ENCODE measurements around the gene CABP7.
"Not testable (repeated sequence)": the region's sequence is repeated elsewhere in the genome, so short reads cannot be mapped to it uniquely, and the experiment has no call there.

The CABP7 gene

GRCh38 chr22:29738118-29738815, 18.5 kb downstream of the CABP7 start:
- no peak overlapping the region for H3K4me3 ChIP-seq (ENCODE audit: low read length)
- DNase-seq (ENCODE audit: low read depth, low spot score): no peak

DNA sequence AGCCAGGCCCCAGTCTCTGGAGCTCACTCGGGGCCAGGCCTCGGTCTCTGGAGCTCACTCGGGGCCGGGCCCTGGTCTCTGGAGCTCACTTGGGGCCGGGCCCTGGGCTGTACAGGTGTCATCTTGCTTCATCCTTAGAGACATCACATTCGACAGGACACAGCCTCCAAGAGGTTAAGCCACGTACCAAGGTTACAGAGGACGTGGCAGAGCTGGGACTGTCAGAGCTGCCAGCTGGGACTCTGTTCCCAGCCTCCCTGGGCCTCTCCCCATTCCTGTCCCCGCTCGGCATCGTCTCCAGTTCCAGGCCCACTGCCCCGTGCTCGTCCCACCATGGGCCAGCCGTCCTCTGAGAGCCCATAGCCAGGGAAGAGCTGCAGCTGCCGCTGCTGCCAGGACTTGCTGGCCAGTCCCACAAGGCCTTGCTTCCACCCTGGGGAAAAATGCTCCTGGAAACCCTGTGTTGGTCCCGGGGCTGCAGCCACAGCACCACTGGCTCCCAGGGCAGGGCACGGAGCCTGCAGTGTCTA, 19.6 kb downstream of the CABP7 start:
- DNase-seq (ENCODE audit: low read depth, low spot score): no peak
- no peak overlapping the region for H3K4me3 ChIP-seq (ENCODE audit: low read length)

GRCh38 chr22:29740216-29740615, 20.4 kb downstream of the CABP7 start:
- no peak for DNase-seq (ENCODE audit: low read depth, low spot score)
- H3K4me3 ChIP-seq (ENCODE audit: low read length): no peak overlapping the region

GRCh38 chr22:29741926-29742325, 22.1 kb downstream of the CABP7 start:
- peak overlapping the region; percentile 1; the same call in 1 of the 2 replicates for H3K4me3 ChIP-seq (ENCODE audit: low read length)

DNA sequence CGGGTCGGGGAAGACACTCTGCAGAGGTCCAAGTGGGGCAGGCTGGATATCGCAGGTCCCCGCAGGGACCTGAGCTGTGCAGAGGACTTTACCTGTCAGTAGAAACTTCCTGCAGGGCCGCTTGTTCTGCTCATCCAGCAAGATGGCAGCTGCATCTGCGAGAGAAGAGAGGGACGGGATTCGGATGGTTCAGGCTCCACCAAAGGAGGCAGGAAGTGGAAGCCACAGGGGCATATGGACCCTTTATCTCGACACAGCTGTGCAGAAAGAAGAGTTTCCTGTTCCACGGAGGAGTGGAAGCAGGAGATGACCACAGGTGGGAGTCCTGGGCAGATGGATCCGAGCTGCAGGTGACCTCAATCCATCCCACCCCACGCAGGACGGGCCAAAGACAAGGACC, 22.5 kb downstream of the CABP7 start:
- H3K4me3 ChIP-seq (ENCODE audit: low read length): peak overlapping the region; percentile 1; the same call in 1 of the 2 replicates
- peak; percentile 87 for DNase-seq (ENCODE audit: low read depth, low spot score)

More at GRCh38 chr22:29741926-29742325, 22.1 kb downstream of the CABP7 start:
- no peak for DNase-seq (ENCODE audit: low read depth, low spot score)

DNA sequence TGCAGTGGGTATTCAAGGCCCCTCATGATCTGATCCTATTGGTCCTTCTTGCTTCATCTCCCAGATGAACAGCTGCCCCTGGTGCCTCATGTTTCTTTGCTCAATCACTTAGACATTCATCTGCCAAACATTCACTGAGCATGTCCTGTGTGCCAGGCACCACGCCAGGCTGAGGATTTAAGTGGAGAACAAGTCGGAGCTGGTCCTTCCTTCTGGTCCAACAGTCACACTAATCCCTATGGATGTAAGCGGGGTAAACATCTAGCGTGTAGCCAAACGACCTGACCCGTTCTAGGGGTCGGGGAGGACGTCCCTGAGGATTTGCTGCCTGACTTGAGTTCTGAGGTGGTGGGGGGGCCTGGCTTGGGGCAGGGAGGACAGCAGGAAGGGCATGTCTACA, 25.1 kb downstream of the CABP7 start:
- DNase-seq (ENCODE audit: low read depth, low spot score): no peak
- H3K4me3 ChIP-seq (ENCODE audit: low read length): no peak overlapping the region

DNA sequence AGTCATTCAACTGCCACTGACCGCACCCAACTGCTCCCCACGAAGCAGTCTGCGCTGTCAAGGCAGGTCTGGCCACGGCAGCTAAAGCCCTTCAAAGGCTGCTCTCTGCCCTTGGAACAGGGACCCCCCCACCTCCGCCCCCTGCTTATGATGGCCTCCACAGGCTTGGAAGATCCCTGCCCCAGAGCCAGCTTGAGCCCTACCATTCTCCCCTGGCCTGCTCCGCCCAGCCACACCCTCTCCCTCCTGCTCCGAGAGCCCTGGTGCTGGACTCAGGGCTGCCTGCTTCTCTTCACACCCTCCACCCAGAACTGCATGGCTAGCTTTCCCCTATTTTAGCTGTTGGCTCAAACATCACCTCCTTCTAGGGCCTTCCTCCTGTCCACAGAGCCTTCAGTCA, 28.0 kb downstream of the CABP7 start:
- no peak for DNase-seq (ENCODE audit: low read depth, low spot score)

DNA sequence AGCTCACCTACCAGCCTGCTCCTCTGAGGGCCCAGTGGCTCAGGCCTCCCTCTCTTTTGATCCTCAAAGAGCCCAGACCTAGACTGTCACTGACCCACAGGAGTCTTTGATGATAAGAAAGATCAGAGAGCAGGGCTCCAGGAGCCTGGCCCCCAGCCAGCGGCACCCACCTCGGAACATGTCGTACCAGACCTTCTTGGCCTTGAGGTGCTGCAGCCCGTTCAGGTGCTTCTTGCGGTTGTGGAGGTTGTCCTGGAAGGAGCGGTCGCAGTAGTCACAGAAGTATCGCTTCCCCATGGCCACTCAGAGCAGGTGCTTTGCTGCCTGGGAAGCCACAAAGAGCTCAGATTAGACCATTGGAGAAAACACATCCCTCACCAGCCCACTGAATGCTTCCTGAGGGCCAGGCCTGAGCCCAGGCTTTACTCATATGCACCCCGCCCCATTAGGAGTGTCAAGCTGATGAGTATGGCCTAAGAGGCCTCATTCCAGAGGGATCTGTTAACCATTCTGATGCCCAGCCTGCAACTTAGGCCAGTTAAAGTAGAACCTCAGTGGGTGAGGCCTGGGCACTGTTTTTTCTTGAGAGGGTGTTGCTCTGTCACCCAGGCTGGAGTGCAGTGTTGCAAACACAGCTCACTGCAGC, 28.6 kb downstream of the CABP7 start:
- no peak overlapping the region for H3K4me3 ChIP-seq (ENCODE audit: low read length)
- no peak for DNase-seq (ENCODE audit: low read depth, low spot score)

More for the DNA sequence above, 28.0 kb downstream of the CABP7 start:
- no peak overlapping the region for H3K4me3 ChIP-seq (ENCODE audit: low read length)

- H3K4me3 ChIP-seq (ENCODE audit: low read length): no peak overlapping the region
- DNase-seq (ENCODE audit: low read depth, low spot score): no peak
These were observed 30.2 kb downstream of the CABP7 start for GRCh38 chr22:29750029-29750428.

DNA sequence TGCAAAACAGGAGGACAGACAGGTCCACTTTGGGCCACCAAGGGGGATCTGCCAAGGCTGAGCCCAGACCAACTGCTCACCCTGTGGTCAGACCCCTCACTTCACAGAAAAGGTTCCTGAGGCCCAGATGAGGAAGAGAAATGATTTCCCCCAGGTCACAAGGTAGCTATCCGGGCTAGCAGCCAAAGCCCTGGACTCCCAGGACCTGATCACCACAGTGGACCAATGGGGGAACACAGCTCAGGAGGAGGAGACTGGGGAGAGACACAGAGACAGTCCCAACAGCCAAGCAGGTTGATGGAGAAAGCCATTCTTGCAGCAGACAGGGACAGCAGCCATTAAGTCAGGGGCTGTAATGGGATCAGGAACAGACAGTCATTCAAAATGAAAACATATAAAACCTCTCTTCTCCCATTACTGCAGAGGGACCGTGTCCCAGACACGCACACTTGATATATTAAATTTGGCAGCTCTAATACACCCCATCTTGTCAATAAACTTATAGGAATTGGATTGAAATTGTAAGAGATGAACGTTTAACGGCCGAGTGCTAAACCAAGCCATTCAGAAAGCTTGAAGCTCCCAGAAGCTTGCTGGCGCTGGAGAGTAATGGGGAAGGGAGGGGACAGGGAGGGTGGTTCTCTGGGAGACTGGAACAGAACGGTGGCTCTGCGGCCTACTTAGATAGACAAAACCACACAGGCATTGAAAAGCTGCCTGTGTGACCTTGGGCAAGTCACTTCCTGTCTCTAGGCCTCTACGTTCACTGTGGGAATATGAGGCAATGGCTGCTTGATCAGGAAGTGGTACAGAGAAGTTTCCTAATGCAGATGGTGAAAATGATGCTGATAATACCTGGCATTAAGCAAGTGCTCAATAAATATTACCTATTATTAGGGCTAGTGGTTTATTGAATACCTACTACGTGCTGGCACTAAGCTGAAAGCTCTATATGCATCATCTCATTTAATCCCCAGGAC, 31.0 kb downstream of the CABP7 start:
- H3K4me3 ChIP-seq (ENCODE audit: low read length): no peak overlapping the region
- peak; percentile 96 for DNase-seq (ENCODE audit: low read depth, low spot score)

GRCh38 chr22:29751669-29752068, 31.9 kb downstream of the CABP7 start:
- no peak overlapping the region for H3K4me3 ChIP-seq (ENCODE audit: low read length)
- DNase-seq (ENCODE audit: low read depth, low spot score): no peak

DNA sequence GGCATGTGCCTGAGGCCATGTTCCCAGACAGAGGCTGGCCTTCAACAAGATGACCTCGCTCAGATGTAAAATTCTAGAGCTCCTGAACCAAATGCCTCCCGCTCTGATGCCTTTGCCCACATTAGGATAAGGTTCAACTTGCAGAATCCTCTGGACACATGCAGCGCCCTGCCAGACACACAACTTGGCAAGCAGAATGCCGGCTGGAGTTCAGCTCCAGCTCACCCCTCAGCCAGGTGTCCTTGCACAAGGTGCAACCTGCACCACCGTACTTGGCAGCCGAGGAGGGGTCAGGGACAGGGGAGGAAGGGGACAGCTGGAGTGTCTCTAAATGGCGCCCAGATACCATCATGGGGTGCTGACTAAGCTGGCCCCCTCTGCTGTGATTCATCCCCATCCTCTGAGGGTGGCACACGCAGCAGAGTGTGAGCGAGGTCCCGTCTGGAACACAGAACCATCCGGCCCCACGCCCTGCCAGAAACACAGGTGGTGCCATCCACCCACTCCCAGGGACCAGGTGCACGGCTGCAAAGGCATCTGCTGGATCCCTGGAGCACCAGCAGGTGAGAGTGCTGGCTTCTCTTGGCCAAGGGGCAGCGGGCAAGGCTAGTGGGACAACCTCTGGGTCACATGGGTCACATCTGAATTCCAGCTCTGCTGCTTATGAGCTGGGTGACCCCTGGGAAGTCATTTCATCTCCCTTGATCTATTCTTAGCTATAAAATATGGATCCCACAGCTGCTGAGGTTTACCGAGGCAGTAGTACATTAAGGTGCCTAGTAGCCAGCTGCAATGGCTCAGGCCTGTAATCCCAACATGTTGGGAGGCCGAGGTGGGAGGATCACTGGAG, 34.2 kb downstream of the CABP7 start:
- no peak for DNase-seq (ENCODE audit: low read depth, low spot score)
- no peak overlapping the region for H3K4me3 ChIP-seq (ENCODE audit: low read length)

DNA sequence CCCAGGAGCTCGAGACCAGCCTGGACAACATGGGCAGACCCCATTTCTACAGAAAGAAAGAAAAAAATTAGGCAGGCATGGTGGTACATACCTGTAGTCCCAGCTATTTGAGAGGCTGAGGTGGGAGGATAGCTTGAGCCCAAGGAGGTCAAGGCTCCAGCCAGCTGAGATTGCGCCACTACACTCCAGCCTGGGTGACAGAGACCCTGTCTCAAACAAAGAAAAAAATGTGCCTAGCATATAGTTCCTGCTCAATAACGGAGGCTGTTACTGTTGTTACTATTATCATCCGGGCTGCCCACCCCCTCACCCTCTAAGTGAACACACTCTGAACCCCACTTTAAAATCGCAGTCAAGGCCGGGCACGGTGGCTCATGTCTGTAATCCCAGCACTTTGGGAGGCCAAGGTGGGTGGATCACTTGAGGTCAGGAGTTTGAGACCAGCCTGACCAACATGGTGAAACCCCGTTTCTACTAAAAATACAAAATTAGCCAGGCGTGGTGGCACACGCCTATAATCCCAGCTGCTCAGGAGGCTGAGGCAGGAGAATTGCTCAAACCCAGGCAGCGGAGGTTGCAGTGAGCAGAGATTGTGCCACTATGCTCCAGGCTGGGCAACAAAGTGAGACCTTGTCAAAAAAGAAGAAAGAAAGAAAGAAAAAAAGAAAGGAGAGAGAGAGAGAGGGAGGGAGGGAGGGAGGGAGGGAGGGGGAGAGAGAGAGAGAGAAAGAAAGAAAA, 35.0 kb downstream of the CABP7 start:
- H3K4me3 ChIP-seq (ENCODE audit: low read length); DNase-seq (ENCODE audit: low read depth, low spot score): not testable (repeated sequence)

DNA sequence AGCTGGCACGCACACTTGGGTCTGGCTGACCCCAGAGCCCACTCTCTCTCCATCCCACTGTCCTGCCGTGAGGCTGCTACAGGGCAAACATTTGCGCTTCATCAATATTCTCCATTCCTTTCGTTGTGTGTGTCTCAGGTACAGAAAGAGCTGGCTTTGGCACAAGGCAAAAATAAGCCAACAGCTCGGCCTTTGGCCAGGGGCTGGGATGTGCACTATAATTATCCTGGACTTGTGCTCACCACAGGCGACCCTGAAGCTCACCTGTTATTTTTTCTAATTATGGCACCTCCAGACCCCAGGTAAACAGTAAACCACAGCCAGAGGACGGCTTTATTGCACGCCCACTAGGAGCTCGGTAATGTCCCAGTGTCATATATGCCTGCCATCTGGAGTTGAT, 36.1 kb downstream of the CABP7 start:
- no peak overlapping the region for H3K4me3 ChIP-seq (ENCODE audit: low read length)
- no peak for DNase-seq (ENCODE audit: low read depth, low spot score)

DNA sequence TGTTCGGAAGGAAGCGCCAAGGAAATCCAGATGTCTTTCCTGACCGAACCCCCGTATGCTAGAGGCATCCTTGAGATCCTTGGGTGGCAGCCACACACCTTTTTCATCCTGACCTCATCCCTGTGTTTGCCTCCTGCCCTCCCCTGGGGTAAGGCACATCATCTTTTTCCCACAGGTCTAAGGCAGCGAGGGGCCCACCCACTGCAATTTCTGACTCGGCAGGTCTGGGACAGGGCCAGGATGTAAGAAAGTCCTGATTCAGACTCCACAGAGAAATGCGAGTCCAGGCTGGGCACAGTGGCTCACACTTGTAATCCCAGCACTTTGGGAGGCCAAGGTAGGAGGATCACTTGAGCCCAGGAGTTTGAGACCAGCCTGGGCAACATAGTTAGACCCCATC, 36.5 kb downstream of the CABP7 start:
- no peak for DNase-seq (ENCODE audit: low read depth, low spot score)
- H3K4me3 ChIP-seq (ENCODE audit: low read length): no peak overlapping the region

- DNase-seq (ENCODE audit: low read depth, low spot score): no peak
- H3K4me3 ChIP-seq (ENCODE audit: low read length): no peak overlapping the region
These were observed 37.3 kb downstream of the CABP7 start for GRCh38 chr22:29757096-29757495.

GRCh38 chr22:29758068-29758622, 38.3 kb downstream of the CABP7 start:
- no peak for DNase-seq (ENCODE audit: low read depth, low spot score)
- H3K4me3 ChIP-seq (ENCODE audit: low read length): no peak overlapping the region

GRCh38 chr22:29758959-29759358, 39.2 kb downstream of the CABP7 start:
- no peak for DNase-seq (ENCODE audit: low read depth, low spot score)

More at GRCh38 chr22:29758959-29759358, 39.2 kb downstream of the CABP7 start:
- no peak overlapping the region for H3K4me3 ChIP-seq (ENCODE audit: low read length)
